DMS53 treated with DMSO at 0.1 percent for 48 hours (cell line): ENCODE data around the gene SCG5.

Source experiments
- DNase-seq: peaks from one replicate; lab custom pipeline; 2025; ENCODE audit not compliant: unreplicated experiment; lab: John Stamatoyannopoulos, UW

SCG5 gene

GRCh38 chr15:32657941-32658340 is 16.4 kb downstream of the SCG5 start:
- no peak for DNase-seq

GRCh38 chr15:32659340-32660155 is 18.0 kb downstream of the SCG5 start:
- DNase-seq, result peak; percentile 24

- DNase-seq, result no peak
Observed at GRCh38 chr15:32663671-32664070, 22.2 kb downstream of the SCG5 start.

GRCh38 chr15:32664796-32665195 is 23.3 kb downstream of the SCG5 start:
- DNase-seq, result no peak

- no peak for DNase-seq
Observed at GRCh38 chr15:32667321-32667720, 25.8 kb downstream of the SCG5 start.

GRCh38 chr15:32668942-32669341 is 27.4 kb downstream of the SCG5 start:
- DNase-seq, result no peak

- no peak for DNase-seq
Observed at GRCh38 chr15:32669896-32670611, 28.5 kb downstream of the SCG5 start.

- DNase-seq, result no peak
Observed at GRCh38 chr15:32670623-32671022, 29.1 kb downstream of the SCG5 start.

GRCh38 chr15:32671339-32672325 is 30.1 kb downstream of the SCG5 start:
- no peak for DNase-seq

- DNase-seq, result no peak
Observed at GRCh38 chr15:32674681-32675080, 33.2 kb downstream of the SCG5 start.

GRCh38 chr15:32675466-32675865 is 34.0 kb downstream of the SCG5 start:
- no peak for DNase-seq

- DNase-seq, result no peak
Observed at GRCh38 chr15:32676169-32676568, 34.7 kb downstream of the SCG5 start.

- peak; percentile 94 for DNase-seq
Observed at GRCh38 chr15:32677238-32677750, 35.8 kb downstream of the SCG5 start.

- DNase-seq, result no peak
Observed at GRCh38 chr15:32679298-32679690, 37.8 kb downstream of the SCG5 start.

GRCh38 chr15:32682569-32682968 is 41.1 kb downstream of the SCG5 start:
- no peak for DNase-seq

- no peak for DNase-seq
Observed at GRCh38 chr15:32682977-32683630, 41.6 kb downstream of the SCG5 start.

- no peak for DNase-seq
Observed at GRCh38 chr15:32683906-32684584, 42.5 kb downstream of the SCG5 start.

- no peak for DNase-seq
Observed at GRCh38 chr15:32685576-32685975, 44.1 kb downstream of the SCG5 start.

GRCh38 chr15:32687556-32687955 is 46.0 kb downstream of the SCG5 start:
- DNase-seq, result no peak

GRCh38 chr15:32688151-32688639 is 46.7 kb downstream of the SCG5 start:
- peak; percentile 86 for DNase-seq
